G401.6 (cell line): ENCODE data around the gene TRIM71.

ENCODE experiments used
- FAIRE-seq: peaks from 2 replicates; lab custom pipeline; 2012; peaks lifted over from hg19 to GRCh38; lab: Jason Lieb, UNC

The TRIM71 gene

DNA sequence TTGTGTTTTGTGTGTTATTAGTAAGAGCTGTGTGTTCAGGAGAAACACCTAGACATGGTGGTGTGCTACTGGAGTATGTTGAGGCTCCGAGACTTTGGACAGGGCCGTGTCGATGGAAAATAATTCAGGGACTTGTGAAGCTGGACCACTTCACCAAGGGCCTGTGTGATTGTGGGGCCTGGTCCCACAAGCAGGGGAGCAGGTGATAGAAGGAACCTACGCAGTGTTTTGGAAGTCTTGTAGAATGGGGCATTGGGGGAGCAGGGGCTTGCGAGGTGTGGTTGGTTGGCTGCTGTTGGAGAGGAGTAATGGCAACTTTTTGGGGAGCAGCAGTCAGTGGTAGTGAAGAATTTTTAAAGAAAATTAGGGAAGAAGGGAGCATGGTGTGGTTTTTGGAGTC lies 48.7 kb downstream of the TRIM71 start:
- FAIRE-seq: no peak

DNA sequence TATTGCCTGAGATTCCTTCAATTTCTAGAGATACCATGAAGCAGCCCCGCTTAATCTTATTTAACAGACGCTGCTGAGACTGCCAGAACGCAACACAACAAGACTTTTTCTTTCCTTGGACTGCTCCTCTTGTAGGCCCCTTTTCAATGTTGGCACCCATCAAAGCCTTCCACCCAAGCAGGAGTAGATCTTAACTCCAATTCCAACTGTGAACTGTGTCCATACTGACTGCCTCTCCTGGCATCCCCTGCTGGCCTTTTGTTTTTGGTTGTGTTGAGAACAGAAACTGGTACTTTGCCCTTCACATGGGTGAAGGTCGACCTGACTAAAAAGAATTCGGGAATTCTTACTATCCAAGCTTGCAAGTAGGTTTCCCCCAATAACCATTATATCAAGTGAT lies 50.2 kb downstream of the TRIM71 start:
- FAIRE-seq: no peak

DNA sequence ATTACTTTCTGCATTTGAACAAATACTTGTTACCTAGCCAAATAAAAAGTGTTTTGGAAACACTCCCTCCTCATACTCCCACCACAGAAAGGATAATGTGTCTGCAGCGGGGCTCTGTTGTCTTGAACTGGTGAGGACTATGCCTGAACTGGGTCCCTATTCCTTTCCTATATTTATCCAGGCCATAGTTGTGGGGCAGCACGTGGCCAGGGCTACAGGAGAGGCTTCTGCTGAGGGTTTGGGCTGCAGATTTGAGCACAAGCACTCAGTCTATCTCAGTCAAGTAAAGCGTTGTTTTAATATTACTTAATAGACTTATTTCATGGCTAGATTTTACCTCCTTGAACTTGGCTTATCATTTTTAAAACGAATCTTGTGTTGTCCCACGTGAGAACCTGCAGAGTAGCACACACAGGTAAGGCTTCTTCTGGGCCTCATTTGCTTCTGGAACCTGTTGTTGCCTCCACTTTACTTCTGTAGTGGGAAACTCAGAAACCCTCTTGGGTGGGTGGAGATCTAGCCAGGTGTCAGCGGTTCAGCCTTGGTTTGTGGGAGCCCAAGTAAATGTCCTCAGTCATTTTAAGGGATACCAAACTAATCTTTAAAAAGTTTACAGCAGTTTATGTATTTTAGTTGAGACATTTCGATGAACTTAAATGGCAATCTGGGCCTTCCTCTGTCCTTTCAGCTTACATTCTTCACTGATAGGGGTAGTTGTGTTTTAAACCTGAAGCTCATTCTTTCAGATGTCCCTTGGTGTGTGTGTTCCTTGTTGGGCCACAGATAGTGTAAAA lies 51.1 kb downstream of the TRIM71 start:
- no peak for FAIRE-seq

DNA sequence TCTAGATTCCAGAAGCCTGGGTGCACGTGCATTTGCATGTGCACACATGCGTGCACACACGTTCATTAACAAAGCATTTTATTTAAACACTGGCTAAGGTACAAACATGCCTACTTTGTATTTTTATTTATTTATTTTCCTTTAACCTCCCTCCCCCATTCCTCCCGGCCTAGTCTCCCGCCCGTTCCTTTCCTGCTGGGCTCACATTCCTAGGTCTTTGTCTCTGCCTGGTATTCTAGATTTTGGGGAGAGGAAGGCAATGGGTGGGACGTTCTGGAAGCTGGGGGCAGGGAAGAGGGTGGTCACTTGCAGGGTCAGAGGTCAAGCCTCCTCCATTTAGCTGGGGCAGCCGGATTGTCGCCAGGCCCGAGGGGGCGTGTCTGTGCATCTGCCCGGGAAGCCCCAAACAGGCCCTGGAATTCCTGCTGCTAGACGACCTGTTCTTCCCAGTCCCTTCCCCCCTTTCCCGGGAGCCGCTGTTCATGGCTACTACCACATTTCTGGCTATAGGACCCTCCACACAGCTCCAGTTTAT lies 51.8 kb downstream of the TRIM71 start:
- no peak for FAIRE-seq

DNA sequence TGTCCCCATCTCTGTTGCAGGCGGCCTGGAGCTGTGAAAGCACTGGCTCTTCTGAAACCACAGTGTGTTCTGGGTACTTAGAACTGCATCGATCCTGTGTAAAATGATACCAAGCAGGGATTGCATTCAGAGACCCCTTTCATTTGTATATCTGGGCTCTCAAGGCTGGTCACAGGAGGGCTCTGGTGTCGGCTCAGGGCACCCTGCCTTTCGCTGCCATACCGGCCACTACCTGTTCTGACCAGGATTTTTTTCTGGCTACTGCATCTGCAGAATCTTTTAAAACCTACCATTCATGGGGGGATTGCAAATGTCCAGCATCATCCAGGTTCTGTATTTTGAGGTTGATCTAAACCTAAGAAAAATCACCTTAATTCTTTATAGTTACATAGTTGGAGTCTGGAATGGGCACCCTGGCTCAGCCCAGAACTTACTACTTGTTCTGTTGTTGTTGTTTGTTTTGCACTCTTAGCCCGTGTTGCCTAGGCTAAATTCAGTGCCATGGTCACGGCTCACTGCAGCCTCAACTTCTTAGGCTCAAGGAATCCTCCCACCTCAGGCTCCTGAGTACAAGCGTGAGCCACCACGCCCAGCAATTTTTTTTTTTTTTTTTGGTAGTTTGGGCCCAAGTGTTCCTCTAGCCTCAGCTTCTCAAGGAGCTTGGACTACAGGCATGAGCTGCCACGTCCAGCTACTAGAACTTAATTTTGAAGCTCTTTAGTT lies 52.7 kb downstream of the TRIM71 start:
- FAIRE-seq: no peak

DNA sequence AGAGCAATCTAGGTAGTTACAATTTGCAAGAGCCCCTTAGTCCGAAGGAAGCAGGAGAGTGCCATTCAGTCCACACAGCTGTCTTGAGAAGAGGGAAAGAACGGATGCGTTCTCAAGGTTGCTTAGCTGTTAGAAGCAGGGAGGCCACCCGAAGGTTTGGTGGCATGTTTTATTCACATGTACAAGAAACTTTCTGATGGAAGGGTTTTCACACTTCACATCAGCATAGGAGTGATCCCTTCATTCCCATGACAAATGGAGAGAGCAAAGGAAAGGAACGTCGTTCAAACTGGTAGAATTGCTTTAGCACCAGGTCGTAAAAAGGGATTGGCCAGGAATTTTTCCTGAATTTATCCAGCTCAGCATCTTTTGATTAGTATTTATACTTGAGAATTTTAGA lies 53.5 kb downstream of the TRIM71 start:
- FAIRE-seq: no peak

DNA sequence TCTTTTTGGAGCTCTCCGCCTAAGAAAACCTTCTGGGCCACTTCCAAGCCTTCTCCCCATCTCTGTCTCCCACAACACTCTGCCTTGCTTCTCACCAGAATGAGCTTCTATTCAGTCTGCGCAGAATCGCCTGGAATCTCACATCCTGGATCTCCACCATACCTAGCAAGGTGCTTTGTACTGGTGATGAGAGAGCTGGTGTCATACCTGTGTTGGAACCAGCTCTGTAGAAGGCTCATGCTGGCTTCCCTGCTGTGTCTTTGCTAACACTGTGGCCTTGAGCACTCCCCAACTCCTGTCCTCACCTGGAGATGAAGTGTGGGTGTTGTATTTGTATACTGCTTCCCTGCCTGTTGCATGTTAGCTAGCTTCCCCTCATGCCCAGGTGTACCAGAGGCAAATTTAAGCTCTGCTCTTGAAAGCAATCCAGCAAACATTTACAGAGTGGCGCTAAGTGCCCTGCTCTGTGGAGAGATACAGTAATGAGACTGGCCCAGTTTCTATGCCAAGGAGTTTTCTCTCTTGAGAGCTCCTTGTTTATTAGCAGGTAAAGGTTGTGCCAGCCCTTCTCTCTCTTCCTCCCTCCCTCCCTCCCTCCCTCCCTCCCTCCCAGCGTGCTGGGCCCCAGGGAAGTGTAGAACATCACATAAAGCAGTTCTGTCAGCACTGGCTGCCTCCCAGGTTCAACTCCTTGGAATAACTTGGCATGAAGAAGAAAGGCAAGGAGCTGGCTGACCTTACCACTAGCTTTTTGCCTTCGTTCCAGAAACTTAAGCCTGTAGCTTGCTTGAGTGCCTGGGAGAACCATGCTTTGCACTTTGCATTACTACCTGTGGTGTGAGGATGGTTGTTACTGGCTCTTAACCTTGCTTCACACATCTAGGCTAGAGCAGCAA lies 54.9 kb downstream of the TRIM71 start:
- FAIRE-seq: no peak

DNA sequence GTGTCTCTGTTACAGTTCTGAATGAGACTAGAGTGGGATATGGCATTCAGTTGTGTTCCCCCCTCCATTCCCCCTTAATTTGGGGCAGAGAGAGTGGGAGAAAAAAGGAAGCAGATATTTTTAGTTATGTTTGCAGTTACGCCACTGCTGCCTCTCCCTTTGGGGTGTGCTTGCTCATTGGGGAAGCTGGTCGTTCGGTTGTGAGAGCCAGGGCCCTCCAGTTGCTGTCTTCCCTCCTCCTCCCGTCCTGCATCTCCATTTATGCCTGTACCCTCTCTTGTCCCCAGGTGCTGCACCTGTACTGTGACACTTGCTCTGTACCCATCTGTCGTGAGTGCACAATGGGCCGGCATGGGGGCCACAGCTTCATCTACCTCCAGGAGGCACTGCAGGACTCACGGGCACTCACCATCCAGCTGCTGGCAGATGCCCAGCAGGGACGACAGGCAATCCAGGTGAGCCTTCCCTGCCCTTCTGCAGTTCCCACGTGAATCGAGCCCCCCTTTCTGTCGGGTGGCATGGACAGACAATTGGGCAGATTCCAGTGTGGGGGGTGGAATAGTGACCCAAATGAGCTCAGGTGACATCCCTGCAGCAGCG lies 55.8 kb downstream of the TRIM71 start:
- no peak for FAIRE-seq

DNA sequence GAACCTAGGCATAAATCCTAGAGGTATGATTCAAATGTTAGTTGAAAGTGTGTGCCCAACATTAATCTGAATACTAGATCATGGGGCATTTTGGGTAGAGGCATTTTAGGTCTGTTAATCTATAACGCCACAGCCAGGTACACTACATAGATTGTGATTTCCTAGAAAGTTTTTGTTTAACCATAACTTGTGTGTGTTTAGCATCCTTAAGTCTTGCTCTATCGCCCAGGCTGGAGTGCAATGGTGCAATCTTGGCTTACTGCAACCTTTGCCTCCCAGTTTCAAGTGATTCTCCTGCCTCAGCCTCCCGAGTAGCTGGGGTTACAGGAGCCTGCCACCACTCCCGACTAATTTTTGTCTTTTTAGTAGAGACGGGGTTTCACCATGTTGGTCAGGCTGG lies 59.1 kb downstream of the TRIM71 start:
- FAIRE-seq: no peak

DNA sequence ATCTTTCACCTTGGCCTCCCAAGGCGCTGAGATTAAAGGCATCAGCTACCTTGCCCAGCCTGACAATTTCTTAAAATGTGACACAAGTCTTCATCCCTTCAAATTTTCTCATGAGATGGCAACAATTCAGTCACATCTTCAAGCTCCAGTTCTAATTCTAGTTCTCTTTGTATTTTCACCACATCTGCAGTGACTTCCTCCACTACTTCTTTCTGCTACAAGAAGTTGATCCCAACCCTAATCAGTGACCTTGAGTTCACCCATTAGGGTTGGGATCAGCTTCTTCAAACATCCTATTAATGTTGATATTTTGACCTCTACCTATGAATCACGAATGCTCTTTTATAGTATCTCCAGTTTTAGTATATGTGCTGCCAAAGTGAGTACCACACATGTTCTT lies 59.8 kb downstream of the TRIM71 start:
- no peak for FAIRE-seq

DNA sequence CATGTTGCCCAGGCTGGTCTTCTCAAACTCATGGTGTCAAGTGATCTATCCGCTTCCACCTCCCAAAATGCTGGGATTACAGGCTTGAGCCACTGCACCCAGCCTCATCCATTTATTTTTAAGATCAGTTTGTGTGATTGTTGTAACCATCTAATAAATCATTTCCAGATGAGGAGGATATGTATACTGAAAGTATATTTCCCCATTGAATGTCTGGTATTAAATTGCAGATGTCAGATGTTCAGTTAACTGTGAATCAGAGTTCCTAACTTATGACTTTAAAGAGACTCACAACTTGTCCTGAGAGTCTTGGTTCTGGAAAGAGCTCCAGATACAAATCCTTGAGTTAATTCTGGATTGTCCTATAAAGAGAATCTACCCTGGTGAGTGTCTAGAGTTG lies 62.4 kb downstream of the TRIM71 start:
- no peak for FAIRE-seq

DNA sequence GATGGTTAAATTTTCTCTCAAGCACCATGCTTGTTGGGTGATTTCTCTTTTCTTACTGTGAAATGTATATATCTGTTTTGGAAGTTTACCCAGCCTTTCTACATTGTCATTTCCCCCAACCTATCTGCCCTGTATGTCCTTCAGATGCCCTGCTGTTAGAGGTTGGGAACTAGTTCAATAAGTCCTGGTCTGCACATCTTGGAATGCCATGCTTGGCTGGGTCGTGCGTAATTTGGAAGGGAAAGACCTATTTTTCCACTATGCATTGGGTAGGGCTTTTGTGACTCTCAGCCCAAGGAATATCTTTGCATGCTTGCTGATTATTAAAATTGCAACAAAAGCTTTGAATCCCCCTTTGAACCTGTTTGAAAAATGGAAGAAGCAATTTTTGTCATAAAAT lies 63.8 kb downstream of the TRIM71 start:
- FAIRE-seq: no peak

DNA sequence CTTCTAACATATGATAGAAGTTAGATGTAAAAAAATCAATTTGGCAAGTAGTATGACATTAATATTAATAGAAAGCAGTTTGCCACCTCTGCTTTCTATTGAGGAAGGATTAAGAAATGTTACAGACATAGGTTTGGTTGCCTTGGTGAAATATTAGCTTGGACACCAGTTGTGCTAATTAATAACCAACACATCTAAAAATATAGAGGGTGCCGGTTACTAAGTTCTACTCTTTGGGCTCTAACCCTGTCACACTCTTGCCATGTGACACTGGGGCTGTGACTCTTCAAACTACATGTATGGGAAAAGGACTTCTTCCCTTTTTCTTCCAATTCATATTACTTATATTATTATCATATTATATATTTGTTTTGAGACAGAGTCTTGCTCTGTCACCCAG lies 64.4 kb downstream of the TRIM71 start:
- FAIRE-seq: no peak

DNA sequence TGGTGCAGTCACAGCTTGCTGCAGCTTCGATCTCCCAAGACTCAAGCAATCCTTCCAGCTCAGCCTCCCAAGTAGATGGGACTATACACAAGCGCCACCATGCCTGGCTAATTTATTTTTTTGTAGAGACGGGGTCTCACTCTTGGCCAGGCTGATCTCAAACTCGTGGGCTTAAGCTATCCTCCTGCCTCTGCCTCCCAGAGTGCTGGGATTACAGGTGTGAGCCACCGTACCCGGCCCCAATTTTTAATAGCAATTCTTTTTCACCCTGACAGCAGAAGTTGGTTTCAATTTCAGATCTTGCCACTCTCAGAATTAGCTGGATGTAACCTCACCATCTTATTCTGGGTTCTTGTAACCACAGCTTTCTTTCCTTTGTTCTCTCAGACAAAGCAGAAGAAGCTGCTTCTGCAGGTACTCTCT lies 64.8 kb downstream of the TRIM71 start:
- FAIRE-seq: no peak

DNA sequence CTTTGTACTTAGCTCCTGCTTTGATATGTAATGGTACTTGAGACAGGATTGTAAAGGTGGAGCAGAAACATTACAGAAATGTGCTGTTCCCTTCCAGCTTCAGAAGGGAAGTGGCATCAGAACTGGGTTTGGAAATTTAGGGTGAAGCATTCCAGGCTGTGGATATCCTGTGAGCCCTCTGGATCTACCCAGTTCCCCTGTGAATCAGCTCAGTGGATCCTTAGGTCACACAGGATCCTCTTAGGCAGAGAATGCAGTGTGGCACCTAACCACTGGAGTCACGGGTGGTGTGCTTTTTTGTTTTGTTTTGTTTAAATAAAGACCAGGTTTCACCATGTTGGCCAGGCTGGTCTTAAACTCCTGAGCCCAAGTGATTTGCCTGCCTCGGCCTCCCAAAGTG lies 66.0 kb downstream of the TRIM71 start:
- FAIRE-seq: no peak

DNA sequence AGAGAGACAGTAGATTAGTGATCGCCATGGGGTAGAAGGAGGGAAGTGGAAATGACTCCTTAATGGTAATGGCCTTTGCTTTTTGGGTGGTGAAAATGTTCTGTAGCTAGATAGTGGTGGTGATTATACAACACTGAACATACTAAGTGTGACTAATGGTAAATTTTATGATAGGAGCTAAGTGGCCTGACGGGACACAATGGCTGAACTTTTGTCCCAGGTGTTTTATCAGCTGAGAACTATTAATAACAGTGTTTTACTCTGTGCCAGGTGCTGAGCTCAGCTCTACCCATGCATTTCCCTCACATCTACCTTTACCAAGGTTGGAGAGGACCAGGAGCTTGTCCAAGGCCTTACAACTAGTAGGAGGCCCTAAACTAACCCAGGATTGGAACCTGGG lies 66.8 kb downstream of the TRIM71 start:
- no peak for FAIRE-seq

DNA sequence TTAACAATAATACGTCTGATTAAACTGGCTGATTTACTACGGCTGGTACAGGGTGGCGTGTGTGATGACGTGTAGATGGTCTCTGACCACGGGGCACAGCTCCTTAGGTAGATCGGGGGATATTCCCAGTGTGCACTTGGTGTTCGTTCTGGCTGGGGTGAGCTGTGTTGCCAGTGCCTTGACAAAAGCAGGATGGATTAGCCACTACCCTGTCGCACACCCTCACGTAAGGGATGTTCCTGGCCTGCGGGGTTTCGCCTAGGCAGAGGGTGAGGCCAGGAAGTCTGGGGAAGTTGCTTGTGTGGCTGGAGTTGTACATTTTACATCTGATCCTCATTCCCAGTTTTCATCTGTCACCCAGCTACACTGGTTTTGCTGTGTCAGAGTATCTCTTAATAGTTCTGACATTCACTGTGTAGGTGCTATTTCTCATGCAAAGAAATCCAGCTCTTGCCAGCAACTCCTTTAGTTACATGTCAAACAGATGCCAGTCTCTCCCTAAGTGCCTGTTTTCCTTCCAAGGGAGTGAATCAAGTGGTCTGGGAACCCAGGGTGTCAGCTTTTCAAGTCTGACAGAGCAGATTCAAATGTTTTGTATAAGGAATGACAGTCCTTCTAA lies 67.6 kb downstream of the TRIM71 start:
- no peak for FAIRE-seq

DNA sequence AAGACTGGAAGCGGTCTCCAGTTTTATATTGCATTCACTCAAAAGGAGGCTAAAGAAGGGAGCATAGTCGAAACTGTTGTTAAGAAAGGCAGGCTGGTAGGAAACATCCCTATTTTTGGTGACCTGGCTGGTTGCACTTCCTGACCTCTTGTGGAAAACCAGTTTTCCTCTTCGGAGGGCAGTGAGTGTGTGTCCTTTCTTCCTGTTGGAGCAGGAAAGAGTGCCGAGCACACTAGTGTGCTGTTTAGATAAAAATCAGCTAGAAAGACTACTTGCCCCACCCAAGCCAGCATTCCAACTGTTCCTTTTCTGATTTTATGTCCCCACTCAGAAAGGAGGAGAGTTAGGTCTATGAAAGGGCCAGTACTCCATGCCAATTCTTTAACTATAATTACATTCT lies 68.5 kb downstream of the TRIM71 start:
- no peak for FAIRE-seq

DNA sequence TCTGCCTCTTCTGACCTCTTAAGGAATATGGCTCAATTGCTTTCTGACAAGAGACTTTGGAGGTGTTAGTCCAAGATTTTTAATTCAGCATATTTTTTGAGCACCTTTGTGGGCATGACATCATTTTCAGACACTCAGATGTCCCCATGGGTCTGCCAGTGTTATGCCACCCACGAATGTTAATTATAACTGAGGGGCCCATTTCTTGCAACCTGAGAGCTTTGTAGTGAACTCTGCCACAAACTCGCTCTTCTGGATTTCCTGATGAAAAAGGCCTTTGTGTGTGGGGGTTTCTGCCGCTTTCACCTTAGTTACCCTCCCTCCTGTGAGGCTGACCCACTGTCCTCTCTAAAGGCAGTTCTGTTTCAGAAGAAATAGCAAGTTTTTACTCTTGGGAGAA lies 69.1 kb downstream of the TRIM71 start:
- no peak for FAIRE-seq

DNA sequence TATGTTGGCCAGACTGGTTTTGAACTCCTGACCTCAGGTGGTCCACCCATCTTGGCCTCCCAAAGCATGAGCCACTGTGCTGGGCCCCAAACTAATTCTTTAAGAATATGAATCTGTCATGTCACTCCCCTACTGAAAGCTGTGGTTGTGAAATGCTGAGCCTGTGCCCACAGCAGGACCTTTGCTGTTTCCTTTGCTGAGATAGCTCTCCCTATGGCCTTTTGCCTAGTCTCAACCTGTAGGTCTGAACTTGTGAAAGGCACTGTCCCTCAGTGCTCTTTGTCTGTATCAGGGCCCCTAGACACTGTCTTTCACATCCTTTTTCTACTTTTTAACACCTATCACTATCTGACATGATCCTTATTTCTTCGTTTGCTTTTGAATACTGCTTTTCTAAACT lies 70.9 kb downstream of the TRIM71 start:
- no peak for FAIRE-seq

DNA sequence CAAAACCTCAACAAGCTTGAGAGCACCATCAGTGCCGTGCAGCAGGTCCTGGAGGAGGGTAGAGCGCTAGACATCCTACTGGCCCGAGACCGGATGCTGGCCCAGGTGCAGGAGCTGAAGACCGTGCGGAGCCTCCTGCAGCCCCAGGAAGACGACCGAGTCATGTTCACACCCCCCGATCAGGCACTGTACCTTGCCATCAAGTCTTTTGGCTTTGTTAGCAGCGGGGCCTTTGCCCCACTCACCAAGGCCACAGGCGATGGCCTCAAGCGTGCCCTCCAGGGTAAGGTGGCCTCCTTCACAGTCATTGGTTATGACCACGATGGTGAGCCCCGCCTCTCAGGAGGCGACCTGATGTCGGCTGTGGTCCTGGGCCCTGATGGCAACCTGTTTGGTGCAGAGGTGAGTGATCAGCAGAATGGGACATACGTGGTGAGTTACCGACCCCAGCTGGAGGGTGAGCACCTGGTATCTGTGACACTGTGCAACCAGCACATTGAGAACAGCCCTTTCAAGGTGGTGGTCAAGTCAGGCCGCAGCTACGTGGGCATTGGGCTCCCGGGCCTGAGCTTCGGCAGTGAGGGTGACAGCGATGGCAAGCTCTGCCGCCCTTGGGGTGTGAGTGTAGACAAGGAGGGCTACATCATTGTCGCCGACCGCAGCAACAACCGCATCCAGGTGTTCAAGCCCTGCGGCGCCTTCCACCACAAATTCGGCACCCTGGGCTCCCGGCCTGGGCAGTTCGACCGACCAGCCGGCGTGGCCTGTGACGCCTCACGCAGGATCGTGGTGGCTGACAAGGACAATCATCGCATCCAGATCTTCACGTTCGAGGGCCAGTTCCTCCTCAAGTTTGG lies 72.9 kb downstream of the TRIM71 start:
- FAIRE-seq: no peak
